Inflammatory macrophage treated with lipopolysaccharide for 4 hours (primary cell): ENCODE data around the gene BLTP3B.

Experiments
- DNase-seq: peaks from one replicate; pipeline ENCODE4 v3.0.0-alpha.2; 2020

BLTP3B gene

DNA sequence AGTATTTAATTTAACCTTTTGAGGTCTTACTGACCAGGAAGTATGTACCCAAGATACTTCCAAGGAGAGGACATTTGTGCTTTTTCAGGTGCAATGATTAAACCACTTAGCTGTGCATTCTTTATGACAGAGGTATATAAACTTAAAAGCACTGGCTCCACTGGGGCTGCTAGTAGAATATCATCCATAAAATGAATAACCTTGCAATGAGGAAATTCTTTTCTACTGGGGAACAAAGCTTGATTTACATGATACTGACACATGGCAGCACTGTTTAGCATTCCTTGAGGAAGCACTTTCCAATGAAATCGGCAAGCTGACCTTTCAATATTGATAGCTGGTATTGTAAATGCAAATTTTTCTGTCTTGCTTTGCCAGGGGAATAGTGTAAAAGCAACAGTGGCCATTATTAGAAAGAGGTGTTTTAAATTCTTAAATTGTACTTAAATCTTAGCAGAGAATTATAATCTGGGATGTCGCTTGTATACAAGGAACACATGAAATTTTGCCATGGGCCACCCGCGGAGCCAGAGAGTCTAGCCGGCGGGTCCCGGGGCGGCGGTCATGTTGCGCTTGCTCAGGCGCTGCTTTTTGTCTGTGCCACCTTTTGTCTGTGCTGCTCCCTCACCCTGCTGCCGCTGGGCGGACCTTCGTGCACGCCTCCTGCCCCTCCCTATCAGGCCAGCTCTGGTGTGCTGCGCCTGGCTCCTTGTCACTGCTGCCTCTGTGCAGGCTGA, 20.9 kb upstream of the BLTP3B start:
- peak; percentile 49 for DNase-seq

DNA sequence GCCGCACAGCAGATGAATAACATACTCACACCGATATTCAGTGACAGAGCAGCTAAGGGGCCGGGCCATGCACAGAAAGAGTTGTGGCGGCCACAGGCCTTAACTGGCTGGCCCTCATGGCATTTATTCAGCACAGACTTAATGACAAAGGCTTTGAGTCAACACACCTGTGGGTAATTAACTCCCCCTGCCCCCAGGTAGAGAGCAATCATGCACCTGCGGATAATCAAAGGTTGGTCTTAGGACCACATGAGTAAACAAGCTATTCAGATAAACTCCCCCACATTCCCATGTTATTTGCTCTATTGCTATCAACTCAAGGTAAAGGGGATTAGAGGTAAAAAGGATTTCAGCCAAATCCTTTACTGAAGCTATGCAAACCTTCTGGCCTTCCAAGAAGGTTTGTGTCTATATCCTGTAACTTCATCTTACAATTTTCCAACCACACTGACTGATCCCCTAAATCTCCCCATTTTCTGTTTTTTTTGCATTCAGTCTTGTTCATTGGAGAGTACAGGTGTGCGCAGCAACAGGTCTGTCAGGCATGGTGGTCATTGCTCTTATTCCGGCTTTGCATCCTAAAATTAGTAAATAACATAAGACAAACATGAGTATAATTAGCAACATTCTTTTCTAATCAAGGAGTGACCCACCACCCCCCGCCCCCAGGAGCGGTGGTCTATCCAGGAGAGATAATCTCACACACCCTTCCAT, 16.9 kb upstream of the BLTP3B start:
- no peak for DNase-seq

DNA sequence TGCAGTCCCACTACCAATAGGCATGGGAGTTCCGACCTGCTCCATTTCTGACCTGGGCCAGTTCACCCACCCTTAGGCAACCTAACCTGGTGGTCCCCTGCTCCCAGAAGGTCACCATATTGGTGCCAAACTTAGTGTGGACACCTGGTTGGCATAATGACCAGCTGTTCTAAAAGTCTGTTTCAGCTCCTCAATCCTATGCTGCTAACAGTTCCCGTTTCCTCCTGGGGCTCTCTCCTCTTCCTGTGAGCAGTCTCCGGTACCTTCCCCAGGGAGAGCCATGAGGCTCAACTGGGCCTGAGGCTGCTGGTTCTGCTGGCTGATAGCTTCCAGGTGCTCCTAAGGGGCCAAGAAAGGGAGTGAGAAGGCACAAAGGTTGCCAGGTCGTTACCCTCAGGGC, 15.9 kb upstream of the BLTP3B start:
- no peak for DNase-seq

DNA sequence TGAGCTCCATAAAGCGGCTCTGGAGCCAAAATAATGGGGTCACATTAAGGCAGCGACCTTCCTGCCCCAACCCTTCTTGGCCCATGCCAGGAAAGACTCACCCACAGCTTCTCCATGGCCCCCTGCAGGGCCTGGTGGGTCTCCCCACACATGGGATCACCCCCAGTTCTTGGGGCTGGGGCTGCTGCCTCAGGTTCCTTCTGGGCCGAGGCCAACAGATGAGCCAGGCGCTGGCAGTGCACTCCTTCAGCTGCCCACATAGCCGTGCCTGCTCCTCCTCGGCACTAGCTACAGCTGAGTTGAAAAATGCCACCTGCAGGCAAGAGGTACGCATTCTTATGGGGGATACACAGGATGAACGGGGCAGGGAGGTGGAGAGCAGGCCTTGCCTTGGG, 14.8 kb upstream of the BLTP3B start:
- no peak for DNase-seq

DNA sequence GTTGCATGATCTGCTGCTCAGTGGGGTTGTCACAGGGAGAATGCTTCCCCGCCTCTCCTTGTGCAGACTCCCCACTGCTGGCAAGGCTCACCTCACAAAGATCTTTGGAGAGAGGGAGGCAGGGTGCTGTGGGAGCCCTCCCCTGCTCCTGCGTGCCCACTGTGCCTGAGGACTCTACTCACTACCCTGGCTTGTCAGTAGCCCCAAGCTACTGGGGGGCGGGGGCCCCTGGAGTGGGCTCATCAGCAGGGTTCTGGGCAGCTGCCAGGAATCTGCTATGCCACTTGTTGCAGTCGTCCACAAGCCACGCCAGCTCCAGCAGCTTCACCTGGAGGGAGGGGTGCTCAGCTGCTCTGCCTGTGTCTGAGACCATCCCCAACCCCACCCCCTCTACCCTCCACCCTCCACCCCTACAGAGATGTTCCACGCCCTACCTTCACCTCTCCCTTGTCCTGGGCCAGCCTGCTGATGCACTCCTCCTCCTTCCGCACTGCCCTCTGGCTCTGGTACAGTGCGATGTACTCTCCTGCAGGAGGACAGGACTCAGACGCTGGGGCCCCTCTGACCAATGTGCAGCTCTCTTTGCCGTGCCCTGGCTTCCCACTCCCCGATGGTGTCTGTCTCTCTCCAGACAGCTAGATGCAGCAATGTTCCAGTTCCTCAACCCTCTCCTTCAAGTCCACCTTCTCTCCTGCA, 14.2 kb upstream of the BLTP3B start:
- DNase-seq: no peak

DNA sequence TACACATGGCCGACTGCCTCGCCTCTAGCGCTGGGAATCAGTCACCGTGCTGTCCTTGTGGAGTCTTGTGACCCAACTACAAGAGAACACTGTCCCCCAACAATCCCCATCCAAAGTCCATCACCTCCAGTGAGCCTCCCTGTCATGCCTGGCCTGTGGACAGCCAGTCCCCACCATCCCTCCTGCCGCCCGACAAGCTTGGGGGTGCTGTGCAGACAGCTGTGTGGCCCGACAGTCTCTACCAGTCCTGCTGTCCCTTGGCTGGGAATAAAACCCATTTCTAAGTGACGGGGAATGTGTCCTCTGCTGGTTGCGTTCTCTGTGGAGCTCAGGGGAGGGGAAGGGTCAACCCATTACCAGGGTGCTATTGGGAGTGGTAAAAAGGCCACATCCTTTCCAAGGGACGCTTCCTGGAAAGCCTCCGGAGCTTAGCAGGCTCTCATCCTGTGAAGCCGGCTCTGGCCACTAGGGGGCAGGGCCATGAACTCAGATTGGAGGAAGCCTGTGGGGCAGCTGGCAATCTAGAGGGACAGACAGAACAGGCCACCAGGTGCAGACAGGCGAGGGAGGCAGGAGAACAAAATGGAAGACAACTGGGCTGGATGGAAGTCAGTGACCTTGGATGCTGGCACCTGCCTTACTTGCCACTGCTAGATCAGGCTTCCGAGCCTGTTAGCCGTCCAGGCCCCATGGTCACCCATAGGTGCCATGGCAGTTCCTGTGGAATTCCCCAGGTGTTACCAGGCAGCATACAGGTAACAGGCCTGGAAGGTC, 12.0 kb upstream of the BLTP3B start:
- peak; percentile 71 for DNase-seq

DNA sequence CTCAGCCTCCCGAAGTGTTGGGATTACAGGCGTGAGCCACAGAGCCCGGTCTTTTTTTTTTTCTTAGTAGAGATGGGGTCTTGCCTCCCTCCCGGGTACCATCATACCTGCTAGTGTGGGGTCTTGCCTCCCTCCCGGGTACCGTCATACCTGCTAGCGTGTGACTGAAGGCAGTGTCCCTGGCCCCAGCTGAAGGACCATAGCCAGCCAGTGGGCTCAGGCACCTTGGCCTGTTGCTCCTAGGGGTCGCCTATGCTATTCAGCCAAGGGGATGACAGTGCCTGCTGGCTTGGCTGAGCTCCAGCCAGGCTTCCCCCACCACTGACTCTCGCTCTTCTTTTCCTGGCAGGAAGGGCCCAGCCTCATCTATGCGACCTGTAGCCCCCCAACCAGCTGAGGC, 10.5 kb upstream of the BLTP3B start:
- DNase-seq: no peak

DNA sequence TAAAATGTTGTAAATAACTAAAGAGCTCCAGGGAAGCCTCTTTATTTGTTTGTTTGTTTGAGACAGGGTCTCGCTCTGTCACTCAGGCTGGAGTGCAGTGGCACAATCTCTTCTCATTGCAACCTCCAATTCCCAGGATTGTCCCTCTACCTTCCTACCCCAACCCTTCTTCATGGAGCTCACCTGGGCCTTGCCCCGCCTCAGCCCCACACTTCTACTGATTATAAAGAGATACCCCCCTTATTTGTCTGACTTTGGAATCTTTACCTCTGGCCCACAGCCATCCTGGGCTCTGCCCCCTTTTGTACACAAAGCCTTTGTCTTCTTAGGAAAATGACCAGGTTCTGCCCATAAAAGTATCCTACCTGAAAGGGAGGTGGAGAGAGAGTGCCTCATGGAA, 9.1 kb upstream of the BLTP3B start:
- DNase-seq: no peak

DNA sequence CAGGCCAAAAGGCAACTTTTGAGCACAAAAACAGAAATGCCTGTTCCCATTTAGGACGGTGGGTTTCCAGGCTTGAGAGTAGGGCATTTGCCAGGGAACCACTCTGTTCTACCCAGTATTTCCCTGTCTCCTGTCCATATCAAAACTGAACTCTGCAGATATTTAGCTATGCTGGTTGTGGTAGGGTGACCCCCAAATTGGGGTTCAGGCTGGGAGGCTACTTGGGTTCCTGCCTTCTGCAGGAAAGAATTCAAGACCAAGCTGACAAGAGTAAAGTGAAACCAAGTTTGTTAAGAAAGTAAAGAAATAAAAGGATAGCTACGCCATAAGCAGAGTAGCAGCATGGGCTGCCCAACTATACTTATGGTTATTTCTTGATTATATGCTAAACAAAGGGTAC, 3.6 kb upstream of the BLTP3B start:
- no peak for DNase-seq

DNA sequence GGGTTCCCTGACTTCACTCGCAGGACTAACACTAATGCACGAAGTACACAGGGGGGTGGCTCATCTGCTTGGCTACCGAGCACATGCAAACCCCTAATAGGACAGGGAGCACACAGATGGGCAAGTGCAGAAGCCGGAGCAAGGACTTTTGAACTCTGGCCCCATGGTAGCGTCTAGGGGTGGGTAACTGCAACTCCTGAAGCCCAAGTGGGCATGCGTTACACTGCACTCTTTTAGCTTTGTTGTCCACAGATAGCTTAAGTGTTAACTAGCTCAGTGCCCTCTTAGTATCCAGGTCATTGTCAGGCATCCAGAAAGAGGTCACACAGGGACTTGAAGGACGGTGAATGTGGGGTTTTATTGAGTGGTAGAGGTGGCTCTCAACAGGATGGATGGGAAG, 3.0 kb upstream of the BLTP3B start:
- DNase-seq: no peak

DNA sequence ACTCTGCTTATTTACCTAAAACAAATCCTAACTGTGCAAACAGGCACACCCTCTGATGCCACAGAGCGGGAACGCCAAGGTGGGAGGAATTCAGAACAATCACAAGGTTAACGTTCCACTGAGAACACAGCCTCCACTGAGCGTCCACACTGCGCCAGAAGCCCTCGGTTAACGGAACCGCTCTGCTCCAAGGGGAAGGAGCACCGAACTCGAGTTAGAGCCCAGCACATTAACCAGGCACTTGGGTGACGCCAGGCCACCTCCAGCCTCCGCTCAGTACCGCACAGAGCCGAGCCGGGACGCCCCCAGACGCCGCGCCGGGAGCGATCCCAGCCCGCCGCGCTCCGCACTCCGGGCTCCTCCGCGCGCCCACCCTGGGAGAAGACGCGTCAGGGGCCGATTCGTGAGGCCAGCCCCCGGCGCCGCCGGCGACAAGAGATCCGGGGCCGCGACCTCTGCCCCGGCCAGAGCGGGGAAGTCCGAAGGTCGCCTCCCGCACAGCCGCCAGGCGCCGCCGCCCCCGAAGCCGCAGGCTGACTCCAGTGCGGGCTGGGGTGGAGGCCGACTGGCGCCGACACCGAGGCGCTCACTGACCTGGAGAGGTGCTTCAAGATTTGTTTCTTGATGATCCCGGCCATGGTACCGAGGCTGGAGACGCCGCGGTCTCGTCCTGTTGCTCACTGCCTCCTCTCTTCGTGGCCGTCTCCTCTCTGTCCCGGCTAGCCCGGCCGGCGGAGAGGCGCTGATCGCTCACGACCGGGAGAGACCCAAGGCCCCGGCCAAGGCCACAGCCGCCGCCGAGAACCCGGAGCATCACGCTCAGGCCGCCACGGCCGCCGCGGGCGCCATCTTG, 450 bp downstream of the BLTP3B start:
- peak; percentile 48 for DNase-seq

DNA sequence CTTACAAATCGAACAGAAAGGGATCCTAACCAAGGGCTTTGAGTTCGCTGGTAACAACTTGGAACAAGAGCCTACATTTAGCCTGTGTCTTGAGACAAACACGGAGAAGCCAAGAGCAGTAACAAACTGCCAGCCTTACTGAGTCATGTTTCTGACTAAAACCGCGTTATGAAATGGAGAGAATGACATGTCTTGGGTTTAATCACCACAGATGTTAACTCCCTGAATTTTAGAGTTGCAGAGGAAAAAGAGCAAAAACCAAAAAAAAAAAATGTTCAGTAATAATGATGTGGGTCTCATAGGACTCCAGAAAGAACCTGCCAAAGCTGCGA, 1.0 kb downstream of the BLTP3B start:
- DNase-seq: peak; percentile 89

DNA sequence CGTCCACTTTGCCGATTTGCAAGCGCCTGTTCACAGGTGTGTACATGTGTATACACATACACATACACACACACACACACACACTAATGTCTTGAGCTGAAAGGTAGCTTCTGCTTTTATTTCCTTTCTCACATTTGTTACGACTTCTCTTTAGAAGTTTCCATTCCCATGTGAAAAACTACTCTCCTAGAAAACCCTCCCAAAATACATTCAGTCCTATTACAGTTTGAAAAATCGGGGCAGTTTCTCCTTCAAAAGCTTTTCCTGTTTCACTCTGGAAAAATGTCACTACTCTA, 3.9 kb downstream of the BLTP3B start:
- peak; percentile 29 for DNase-seq

DNA sequence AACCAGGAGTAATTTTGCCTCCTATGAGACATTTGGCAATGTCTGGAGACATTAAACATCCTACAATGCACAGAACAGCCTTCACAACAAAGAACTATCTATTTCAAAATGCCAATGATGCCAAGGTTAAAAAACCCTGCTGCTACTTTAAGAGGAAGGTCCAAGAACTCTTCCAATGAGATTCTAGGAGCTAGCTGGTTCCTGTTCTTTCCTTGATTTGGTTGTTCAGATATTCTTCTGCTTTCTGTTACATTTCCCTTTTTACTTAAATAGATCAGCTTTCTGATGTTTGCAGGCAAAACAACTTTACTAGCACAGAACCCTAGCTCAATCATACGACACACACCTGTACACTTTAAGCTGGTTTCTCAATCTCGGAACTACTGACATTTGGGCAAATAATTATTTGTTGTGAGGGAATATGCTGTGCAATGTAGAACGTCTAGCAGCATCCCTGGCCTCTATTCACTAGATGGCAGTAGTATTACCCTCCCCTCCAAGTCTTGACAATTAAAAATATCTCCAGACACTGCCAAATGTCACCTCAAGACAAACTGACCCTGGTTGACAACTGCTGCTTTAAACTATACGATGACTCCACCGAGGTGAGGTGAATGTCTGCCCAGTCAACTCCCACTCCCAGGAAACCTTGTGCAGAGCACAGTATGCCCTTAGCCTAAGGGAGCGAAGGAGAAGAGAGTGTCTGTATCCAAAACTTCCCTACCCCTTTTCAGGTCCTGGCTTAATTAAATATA, 4.4 kb downstream of the BLTP3B start:
- DNase-seq: peak; percentile 76

DNA sequence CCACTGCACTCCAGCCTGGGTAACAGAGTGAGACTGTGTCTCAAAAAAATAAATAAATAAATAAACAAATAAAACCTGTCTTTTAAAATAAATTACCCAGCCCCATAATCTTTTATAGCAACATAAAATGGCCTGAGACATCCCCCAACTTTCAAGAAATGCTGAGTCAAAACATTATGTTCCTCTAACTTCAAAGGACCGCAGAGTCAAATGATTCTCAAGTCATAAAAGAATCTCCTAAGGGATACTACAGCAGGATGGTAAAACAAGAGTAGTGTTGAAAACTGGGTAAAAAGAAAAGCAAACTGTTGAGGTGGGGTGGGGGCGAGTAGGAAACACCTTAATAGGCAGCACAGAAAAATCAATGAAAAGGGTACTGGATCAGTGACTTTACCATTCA, 9.5 kb downstream of the BLTP3B start:
- no peak for DNase-seq

DNA sequence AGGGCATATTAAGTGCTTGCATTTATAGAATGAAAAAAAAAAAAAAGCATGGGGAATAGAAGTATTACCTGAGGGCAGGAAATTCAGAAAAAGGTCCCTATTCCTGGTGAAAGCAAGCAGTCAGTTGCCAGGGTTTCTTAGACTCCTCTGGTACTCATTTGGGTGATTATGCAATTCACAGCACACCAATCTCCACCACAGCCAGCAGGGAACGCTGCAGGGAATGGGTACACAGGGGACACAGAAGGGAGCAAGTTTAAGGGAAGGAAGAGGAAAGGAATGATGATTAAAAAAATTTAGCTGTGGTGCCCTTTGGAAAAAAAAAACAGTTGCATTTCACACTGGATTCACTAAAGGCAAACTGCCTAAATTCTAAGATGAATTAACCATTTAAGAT, 14.2 kb downstream of the BLTP3B start:
- peak; percentile 46 for DNase-seq

DNA sequence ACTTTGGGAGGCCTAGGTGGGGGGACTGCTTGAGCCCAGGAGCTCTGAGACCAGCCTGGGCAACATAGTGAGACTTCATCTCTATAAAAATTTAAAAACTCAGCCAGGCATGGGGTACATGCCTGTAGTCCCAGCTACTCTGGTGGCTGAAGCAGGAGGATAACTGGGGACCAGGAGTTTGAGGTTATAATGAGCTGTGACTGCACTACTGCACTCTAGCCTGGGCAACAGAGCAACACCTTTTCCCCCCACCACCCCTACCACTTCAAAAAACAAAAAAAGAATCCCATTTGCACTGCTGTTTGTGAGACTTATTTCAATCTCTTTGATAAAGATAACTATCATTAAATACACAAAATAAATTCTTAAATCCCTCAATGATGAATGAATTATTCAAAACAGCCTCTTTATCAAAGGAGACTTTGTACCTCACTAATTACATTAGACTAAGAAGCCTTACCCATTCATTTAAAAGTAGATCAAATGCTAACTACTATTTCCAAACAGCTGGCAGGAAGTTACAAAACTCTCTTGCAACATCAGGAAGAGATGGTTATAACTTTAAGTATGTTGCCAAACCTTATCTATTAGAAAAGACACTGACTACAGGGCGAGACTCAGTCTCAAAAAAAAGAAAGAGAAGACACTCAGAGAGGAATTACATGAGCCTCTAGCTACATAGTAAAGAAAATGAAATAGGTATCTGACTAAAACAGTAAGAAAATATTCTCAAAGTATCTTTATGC, 14.7 kb downstream of the BLTP3B start:
- DNase-seq: peak; percentile 89

DNA sequence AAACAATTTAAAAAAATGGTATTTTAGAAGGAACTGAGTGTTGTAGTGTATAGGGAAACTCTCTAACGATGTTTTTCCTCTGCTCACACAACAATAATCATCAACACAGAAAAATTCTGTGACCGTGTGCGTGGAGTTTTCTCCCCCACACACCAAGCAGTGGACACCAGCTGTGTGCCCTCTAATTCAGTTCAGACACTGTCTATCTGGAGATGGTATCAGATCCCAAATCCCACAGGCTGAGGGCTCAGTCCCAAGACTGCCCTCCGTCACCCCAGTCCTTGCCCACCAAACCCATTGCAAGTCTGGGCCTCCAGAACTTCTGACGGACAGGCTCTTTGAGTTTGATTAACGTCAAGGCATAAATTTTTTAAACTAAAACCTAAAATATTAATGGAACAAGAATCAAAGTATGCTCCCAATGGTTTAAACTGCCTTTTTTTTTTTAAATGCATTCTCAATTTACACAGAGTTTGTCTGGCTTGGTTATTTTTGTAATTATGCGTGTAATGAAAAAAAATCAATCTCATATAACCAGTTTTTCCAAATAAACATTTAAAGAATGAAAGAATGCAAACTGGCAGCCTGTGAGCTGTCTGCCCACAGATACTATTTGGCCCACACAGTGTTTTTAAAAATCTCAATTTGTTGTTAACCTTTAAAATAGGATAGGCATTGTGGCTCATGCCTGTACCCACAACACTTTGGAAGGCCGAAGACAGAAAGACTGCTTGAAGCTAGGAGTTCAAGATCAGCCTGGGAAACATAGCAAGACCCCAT, 19.2 kb downstream of the BLTP3B start:
- DNase-seq: no peak

DNA sequence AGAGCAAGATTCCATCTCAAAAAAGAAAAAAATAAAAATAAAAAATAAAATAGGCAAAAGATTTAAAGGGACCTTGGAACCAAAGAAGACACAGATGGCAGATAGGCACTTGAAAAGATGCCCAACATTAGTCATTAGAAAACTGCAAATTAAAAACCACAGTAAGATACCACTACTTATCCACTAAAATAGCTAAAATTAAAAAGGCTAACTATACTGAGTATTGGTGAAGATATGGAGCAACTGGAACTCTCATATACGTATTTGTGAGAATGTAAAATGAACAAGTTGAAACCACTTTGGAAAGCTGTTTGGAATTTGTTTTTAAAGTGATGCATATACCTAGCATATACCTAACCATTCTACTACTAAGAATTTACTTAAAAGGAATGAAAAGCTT, 22.3 kb downstream of the BLTP3B start:
- DNase-seq: no peak

DNA sequence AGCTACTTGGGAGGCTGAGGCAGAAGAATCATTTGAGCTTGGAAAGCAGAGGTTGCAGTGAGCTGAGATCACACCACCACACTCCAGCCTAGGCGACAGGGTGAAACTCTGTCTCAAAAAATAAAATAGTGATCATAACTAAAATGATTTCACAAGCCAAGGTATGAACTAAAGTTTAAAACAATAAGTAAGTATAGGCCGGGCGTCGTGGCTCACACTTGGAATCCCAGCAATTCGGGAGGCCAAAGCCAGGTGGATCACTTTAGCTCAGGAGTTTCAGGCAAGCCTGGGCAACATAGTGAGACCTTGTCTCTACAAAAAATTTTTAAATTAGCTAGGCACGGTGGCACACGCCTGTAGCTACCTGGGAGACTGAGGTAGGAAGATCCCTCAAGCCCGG, 27.4 kb downstream of the BLTP3B start:
- no peak for DNase-seq
